Kidney epithelial cell (primary cell): ENCODE data around the gene LHX2. TPM values are rescaled to one million over a fixed set of nuclear protein-coding genes. Genes with fewer than 3 reads are reported as not detected.

ENCODE experiments used
- DNase-seq: peaks from one replicate; pipeline ENCODE4 v3.0.0-alpha.2; 2010; ENCODE audit warnings: low read depth
- H3K27me3 ChIP-seq: 2 replicates; pipeline ENCODE4 v1.6.0; 2011; ENCODE audit warnings: low read length; ENCODE audit not compliant: control insufficient read depth, insufficient read depth
- H3K36me3 ChIP-seq: 2 replicates; pipeline ENCODE4 v1.5.1; 2011; ENCODE audit warnings: low read length; ENCODE audit not compliant: control insufficient read depth, insufficient read depth
- H3K4me3 ChIP-seq: 2 replicates; pipeline ENCODE4 v1.5.1; 2011; ENCODE audit warnings: low read depth, mild to moderate bottlenecking, control low read depth, low read length
- CTCF ChIP-seq: IDR thresholded peaks from 2 replicates; pipeline ENCODE4 v1.5.1; 2011; ENCODE audit warnings: mild to moderate bottlenecking, moderate library complexity, low read length, control low read depth, inconsistent platforms; ENCODE audit not compliant: insufficient read depth, poor library complexity, severe bottlenecking
- total RNA-seq: library from RNA; depleted of rRNA; stranded (reverse); fragments of >200 nt; gene quantifications from 2 replicates; pipeline ENCODE4 v1.2.3, GENCODE V29; 2015

LHX2 gene
- total RNA-seq, 1 donor from 2014 or later = not detected

- Histone ChIP-seq H3K27me3 (peaks cover 87% of the 10 kb centered on the region), H3K36me3 (no peaks in the 10 kb centered on the region), H3K4me3 (no peak overlapping the region)
- TF ChIP-seq CTCF = no peak
- DNase-seq = no peak
These were observed 10.6 kb upstream of the LHX2 start for GRCh38 chr9:124000784-124001457.

- H3K4me3 ChIP-seq = no peak overlapping the region
- H3K27me3 ChIP-seq = peaks cover 88% of the 10 kb centered on the region
- H3K36me3 ChIP-seq = no peaks in the 10 kb centered on the region
- no peak for TF ChIP-seq CTCF
- no peak for DNase-seq
These were observed 10.1 kb upstream of the LHX2 start for GRCh38 chr9:124001458-124001799.

GRCh38 chr9:124001866-124002525 is 9.6 kb upstream of the LHX2 start:
- TF ChIP-seq CTCF = no peak
- Histone ChIP-seq H3K27me3 (peaks cover 88% of the 10 kb centered on the region), H3K36me3 (no peaks in the 10 kb centered on the region), H3K4me3 (no peak overlapping the region)
- DNase-seq = no peak

- Histone ChIP-seq H3K27me3 (peaks cover 88% of the 10 kb centered on the region), H3K4me3 (no peak overlapping the region), H3K36me3 (no peaks in the 10 kb centered on the region)
- no peak for DNase-seq
- TF ChIP-seq CTCF = no peak
These were observed 7.8 kb upstream of the LHX2 start for GRCh38 chr9:124003636-124004349.

- H3K4me3 ChIP-seq = no peak overlapping the region
- DNase-seq = no peak
- no peak for TF ChIP-seq CTCF
- H3K36me3 ChIP-seq = no peaks in the 10 kb centered on the region
- H3K27me3 ChIP-seq = peaks cover 90% of the 10 kb centered on the region
These were observed 7.0 kb upstream of the LHX2 start for GRCh38 chr9:124004593-124004992.
